HG03520 (cell line): Measurements from ENCODE around the gene TMEM266.

Experiments used
- ATAC-seq: cut with Tn5 transposase; IDR thresholded peaks from one replicate; pipeline ENCODE4 v1.9.1; 2021; ENCODE audit warnings: mild to moderate bottlenecking, moderate library complexity; ENCODE audit not compliant: unreplicated experiment

The TMEM266 gene

GRCh38 chr15:76223521-76223920 is 163.7 kb downstream of the TMEM266 start:
- ATAC-seq = no peak

DNA sequence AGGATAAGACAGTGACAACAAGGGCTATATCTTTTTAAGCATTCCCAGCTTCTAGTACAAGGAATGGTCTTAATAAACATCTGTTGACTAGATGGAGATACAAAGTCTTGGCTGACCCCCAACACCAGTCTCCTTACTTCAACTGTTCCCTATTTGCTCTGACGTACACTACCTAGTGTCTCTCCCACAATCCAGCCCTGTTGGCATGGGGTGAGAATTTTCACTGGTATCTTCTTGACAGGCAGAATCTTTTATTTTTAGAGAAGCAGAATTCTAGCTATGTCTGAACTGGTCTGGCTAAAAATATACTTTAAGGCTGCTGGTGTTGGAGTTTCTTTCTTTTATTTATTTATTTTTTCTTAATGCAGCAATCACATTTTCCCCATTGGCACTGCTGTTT is 169.5 kb downstream of the TMEM266 start:
- no peak for ATAC-seq

DNA sequence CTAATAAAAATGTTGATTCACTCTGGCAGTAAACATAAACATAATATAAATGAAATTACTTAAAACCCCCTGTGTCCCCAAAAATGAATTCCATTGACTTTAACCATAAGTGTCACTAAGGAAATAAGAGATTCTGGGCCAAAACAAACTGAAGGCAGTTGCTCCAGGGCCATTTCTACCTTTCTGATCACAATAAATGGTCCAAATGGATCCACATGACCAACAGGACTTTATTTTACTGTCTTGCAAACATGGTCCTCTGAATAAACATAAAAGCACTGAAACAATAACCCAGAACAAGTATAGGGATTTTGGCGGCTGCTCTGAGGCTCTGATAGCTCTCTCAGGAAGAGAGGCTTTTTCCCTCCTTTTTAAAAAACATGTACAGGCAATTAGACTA is 174.1 kb downstream of the TMEM266 start:
- no peak for ATAC-seq

DNA sequence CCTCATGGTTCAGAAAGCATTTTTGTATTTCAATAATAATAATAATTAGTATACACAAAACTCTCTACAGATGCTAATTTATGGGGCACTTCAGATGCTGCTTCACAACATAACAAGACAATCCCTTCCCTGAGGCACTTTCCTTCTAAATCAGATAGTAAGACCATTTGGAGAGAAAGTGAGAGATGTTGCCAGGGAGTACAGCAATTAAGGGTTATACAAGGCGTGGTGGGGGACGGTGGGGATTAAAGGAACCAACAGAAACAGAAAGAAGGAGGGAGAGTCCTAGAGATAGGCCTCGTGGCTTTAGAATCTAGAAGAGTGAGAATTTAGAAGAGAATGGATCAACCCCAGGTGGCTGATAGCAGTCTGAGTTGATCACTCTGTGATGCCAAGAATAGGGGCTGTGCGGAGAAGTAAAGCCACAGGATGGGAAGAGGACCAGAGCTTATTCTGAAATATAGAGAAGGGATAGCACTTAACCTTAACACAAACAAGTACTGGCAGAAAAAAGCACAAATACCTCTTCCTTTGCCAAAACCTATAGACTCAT is 174.6 kb downstream of the TMEM266 start:
- no peak for ATAC-seq

DNA sequence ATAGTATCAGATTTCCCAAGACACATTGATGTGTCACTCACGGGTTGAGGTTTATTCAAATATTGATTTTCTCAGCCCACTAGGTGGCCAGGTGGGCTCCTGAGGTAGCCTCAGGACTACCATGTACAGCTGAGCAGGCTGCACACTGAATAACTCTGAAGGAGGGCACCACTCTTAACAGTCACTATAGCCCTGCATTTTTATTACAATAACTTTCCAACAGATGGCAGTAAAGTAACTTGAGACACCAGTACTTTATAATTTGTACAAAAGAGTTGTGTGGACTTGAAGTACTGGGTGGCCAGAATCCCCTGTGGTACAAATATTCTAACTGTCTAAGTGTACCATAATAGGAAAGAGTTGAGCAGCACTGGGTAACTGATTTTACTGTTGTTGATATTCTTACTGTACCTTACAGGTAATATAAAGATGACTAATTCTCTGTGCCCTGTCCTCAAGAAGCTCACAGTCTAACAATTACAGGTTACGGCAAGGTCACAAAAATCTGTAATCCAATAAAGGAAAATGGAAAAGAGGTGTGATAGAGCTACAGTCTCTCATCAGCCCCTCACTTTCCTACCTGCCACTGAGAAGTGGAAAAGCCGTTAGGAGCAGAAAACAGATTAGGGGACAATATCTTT is 175.5 kb downstream of the TMEM266 start:
- ATAC-seq = no peak

GRCh38 chr15:76236350-76236749 is 176.6 kb downstream of the TMEM266 start:
- ATAC-seq = no peak

GRCh38 chr15:76239786-76240185 is 180.0 kb downstream of the TMEM266 start:
- ATAC-seq = no peak

DNA sequence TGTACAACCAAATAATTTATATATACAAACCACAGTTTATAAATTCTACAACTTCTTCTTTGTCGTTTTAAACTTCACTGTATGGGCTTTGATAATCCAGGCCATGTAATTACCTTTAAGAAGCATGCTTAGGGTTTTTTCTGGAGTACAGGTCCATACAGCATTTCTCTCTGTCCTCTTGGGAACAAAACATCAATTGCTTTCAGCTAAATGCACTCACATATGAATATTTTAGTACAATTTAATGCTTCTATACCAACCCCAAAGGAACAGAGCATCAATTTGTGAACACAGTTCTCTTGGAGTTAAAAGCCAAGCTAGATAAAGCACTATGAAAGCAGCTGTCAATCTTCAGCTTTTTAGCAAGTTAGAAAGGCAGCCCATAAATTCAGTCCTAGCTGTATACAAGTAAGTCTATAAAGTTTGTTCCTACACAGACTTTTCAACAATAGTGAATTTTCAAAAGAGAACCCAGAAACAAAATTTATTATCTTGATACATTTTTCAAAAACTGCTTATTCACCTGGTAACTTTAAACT is 185.4 kb downstream of the TMEM266 start:
- ATAC-seq = no peak

- no peak for ATAC-seq
Measured at GRCh38 chr15:76251717-76252116, 191.9 kb downstream of the TMEM266 start.

- no peak for ATAC-seq
Measured at GRCh38 chr15:76252249-76252648, 192.5 kb downstream of the TMEM266 start.

- ATAC-seq = no peak
Measured at GRCh38 chr15:76253691-76254473, 194.1 kb downstream of the TMEM266 start.
